KBM-7 (cell line): ENCODE data around the gene SERPINB8.

Experiments used
- DNase-seq: peaks from one replicate; pipeline ENCODE4 v3.0.0-alpha.2; 2015
- in situ Hi-C: fragments of 300-500 bp; cut with MboI; formaldehyde crosslinking; loops from 2 replicates; pipeline ENCODE4 v1.14.3; 2020; ENCODE audit warnings: low sequenced_read_pairs, low pct_unique_long_range_greater_than_20kb, mixed read lengths

SERPINB8 gene

GRCh38 chr18:63963615-63964256 is 6.1 kb upstream of the SERPINB8 start:
- DNase-seq: peak; percentile 47
- in situ Hi-C loops: no loop called here

GRCh38 chr18:63964908-63965307 is 5.0 kb upstream of the SERPINB8 start:
- DNase-seq: no peak
- in situ Hi-C loops: no loop called here

DNA sequence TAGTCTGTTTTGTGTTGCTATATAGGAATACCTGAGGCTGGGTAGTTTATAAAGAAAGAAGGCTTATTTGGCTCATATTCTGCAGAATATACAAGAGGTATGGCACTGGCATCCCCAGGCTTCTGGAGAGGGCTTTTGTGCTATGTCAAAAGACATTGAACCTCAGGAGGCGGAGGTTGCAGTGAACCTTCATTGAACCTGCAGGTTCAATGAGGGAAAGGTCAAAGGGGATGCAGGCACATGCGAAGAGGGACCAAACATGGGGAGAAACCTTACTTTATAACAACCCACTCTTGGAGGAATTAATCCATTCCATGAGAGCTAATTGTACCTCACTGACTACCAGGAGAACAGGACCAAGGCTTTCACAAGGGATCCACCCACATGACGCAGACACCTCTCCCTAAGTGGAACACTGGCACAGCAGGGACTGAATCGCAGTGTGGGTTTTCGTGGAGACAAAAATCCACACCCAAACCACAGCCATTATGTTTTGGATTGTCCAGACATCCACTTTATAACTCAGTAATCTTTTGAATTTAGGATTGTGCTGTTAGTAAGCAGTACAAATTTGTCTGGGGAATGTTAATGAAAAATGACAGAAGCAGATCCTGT is 4.1 kb upstream of the SERPINB8 start:
- in situ Hi-C loops: no loop called here
- DNase-seq: no peak

GRCh38 chr18:63970809-63971205 is 926 bp downstream of the SERPINB8 start:
- no peak for DNase-seq
- in situ Hi-C loops: no loop called here

DNA sequence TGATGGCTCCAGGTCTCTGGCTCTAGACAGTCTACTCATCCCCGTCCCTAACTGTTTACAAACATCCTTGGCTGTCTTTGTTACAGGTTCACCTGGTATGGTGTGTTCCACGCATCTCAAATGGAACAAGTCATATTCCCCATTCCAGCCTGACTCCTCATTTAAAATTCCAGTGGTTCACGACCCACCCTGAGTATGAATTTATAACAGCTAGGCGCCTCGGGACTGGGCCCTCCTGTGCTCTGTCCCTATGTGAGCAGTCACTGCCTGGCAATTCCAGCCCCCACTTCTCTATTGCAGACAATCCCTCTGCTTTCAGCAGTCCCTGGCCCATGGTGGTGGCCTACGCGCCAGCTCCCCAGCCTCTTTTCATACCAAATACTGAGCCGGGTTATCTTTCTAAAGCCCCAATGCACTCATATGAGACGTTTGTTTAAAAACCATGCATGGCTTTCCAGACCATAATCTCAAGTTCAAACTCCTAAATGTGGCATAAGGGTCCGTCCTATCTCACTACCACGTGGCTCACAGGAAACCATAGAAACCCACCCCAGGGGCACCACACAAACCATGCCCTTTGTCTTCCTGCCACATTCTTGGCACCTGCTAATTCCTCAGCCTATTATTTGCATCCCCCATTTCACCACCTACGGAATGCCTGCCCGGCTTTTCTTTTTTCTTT is 1.6 kb downstream of the SERPINB8 start:
- in situ Hi-C loops: no loop called here
- DNase-seq: no peak

DNA sequence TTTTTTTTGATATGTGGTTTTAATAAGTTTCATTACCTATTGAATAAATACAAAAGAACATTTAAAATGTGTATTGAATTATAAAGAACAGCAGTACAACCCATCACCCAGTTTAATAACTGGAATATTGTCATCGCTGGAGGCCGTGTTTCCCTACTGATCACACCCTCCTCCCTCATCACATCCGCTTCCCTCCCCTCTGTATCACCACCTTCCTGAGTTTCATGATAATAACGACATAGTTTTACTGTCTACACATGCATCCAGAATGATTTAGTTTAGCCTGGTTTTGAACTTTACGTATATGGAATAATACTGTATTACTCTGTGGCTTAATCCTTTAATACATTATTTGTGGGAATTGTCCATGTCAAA is 2.1 kb downstream of the SERPINB8 start:
- no peak for DNase-seq
- in situ Hi-C loops: no loop called here

GRCh38 chr18:63974991-63975390 is 5.1 kb downstream of the SERPINB8 start:
- in situ Hi-C loops: no loop called here
- peak; percentile 22 for DNase-seq

DNA sequence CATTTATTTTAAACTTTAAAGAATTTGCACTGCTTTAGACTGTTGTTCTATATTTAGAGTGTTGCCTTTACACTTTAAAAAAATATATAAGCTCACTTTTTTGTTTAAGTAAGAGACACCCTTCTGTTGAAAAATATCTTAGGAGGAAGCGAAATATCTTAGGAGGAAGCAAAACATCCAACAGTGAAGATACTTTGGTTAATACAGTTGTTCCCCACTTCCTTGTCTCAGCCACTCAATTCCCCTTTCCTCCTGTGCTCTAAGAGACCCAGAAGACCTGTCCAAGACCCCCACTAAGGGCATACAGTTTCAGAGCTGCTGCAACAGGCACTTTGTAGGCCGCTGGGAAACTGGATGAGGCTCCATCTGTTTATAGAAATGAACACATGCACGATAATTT is 5.7 kb downstream of the SERPINB8 start:
- in situ Hi-C loops: no loop called here
- no peak for DNase-seq

GRCh38 chr18:63977040-63977439 is 7.2 kb downstream of the SERPINB8 start:
- in situ Hi-C loops: no loop called here
- DNase-seq: no peak

DNA sequence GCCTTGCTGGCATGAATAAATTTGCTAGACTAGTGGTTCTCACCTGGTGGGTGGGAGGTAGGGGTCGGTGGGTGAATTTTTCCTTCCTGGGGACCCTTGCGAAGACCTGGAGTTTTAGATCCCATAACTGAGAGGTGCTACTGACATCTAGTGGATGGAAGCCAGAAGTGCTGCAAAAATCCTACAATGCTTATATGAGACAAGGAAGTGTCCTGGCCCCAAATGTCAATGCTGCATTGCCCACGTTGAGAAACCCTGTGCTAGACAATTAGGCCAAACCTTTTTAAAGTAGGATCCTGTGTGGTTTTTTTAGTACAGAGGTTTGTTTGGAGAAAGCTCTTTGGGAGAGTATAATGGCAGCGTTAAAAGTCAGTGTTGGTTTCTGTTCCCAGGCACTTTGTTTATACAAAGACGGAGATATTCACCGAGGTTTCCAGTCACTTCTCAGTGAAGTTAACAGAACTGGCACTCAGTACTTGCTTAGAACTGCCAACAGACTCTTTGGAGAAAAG is 9.6 kb downstream of the SERPINB8 start:
- peak; percentile 56 for DNase-seq
- in situ Hi-C loops: no loop called here

DNA sequence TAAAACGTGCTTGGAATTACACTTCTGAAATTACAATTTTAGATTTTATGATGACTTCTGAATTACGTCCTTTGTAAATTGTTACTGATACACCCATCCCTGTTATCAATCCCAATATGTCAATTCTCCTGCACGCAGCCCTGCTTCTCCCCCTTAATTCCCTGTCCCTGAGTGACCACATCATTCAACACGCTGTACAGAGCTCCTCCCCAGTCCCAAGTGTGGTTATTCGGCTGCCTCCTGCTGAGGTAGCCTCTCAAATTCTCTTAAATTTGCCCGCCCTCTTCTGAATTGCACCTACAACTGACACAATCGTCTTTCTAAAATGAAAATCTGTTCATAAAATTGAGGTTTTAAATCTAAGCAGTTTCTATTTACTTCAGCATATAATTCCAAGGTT is 10.1 kb downstream of the SERPINB8 start:
- DNase-seq: no peak
- in situ Hi-C loops: no loop called here

GRCh38 chr18:63980896-63981460 is 11.1 kb downstream of the SERPINB8 start:
- in situ Hi-C loops: no loop called here
- no peak for DNase-seq

- in situ Hi-C loops: no loop called here
- no peak for DNase-seq
Observed at GRCh38 chr18:63981719-63982118, 11.8 kb downstream of the SERPINB8 start.

GRCh38 chr18:63982361-63982760 is 12.5 kb downstream of the SERPINB8 start:
- in situ Hi-C loops: no loop called here
- DNase-seq: no peak

DNA sequence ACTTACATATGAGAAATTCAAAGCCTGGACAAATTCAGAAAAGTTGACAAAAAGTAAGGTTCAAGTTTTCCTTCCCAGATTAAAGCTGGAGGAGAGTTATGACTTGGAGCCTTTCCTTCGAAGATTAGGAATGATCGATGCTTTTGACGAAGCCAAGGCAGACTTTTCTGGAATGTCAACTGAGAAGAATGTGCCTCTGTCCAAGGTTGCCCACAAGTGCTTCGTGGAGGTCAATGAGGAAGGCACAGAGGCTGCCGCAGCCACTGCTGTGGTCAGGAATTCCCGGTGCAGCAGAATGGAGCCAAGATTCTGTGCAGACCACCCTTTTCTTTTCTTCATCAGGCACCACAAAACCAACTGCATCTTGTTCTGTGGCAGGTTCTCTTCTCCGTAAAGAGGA is 17.0 kb downstream of the SERPINB8 start:
- in situ Hi-C loops: no loop called here
- DNase-seq: no peak

GRCh38 chr18:63987743-63988142 is 17.9 kb downstream of the SERPINB8 start:
- DNase-seq: no peak
- in situ Hi-C loops: no loop called here

GRCh38 chr18:63992751-63993150 is 22.9 kb downstream of the SERPINB8 start:
- no peak for DNase-seq
- in situ Hi-C loops: no loop called here

DNA sequence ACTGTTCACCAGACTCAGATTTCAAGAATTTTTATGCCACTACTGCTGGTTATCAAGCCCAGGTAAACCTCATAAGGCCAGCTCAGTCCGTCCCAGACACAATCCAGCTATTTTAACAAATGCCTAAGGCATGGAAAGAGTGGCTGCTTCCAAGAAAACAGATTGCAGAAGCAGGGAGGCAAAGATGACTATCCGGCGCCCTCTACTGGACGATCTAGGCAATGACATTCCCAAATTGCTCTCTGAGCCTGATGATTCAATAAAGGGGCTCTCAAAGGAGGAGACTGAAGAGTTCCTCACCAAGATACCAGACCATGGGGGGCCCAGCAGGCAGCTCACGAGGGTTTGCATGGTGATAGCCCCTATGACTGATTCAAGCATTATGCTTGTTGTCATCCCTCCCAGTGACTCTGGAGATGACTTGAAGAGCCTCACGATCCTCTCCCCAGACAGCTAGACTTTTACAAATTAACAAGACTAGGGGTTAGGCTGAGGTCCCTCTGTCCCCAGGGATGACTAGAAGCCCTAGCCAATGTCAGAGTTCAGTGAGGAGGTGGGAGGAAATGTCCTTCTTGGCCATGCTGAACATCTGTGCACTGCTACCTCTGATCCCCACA is 25.0 kb downstream of the SERPINB8 start:
- peak; percentile 66 for DNase-seq

GRCh38 chr18:63997041-63997440 is 27.2 kb downstream of the SERPINB8 start:
- DNase-seq: no peak
- in situ Hi-C loops: no loop called here

More for the DNA sequence above, 25.0 kb downstream of the SERPINB8 start:
- in situ Hi-C loops: no loop called here

DNA sequence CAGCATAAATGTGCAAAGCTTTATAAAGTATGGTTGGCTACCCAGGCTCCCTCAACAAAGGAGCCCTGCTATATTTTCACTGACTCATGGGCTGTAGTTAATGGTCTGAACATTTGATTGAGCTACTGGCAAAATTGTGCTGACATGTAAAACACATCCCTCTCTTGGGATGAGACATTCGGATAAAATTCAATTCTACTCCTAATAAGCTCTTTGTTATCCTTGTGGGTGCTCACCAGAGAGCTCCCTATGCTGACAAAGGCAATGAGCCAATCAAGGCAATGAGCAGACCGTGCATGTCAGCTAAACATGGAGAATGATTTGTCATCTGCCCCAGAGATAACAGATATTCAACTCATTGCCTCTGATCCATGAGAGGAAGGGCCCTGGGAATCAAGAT is 27.7 kb downstream of the SERPINB8 start:
- DNase-seq: no peak
- in situ Hi-C loops: no loop called here
